Mesodermal cell (in vitro differentiated cells): ENCODE measurements around the gene ZDHHC9.

Source experiments
- H3K27ac ChIP-seq: 2 replicates; pipeline ENCODE4 v1.7.0; 2013; ENCODE audit warnings: mild to moderate bottlenecking, low read depth, low read length, moderate library complexity; ENCODE audit not compliant: severe bottlenecking
- H3K36me3 ChIP-seq: 2 replicates; pipeline ENCODE4 v1.7.1; 2013; ENCODE audit warnings: mild to moderate bottlenecking, low read length, moderate library complexity; ENCODE audit not compliant: control insufficient read depth, insufficient read depth
- H3K4me1 ChIP-seq: one replicate; pipeline ENCODE4 v1.7.1; 2013; ENCODE audit warnings: mild to moderate bottlenecking, low read length; ENCODE audit not compliant: insufficient read depth, control insufficient read depth, poor library complexity, severe bottlenecking
- H3K4me3 ChIP-seq: 2 replicates; pipeline ENCODE4 v1.7.0; 2013; ENCODE audit warnings: low read length, control low read depth, mild to moderate bottlenecking; ENCODE audit not compliant: insufficient read depth, poor library complexity, severe bottlenecking; ENCODE audit errors: extremely low read depth
- H3K9me3 ChIP-seq: 2 replicates; pipeline ENCODE4 v1.7.1; 2013; ENCODE audit warnings: mild to moderate bottlenecking, low read length, moderate library complexity; ENCODE audit not compliant: control insufficient read depth
- WGBS, 2 experiments: methylation state at CpG; one replicate each; pipeline ENCODE4 v1.1.5; 2013; ENCODE audit warnings: missing lambda C conversion rate in 2 of 2; ENCODE audit not compliant: insufficient coverage in 2 of 2; 5-methylcytosine and 5-hydroxymethylcytosine counted together

Gene ZDHHC9

DNA sequence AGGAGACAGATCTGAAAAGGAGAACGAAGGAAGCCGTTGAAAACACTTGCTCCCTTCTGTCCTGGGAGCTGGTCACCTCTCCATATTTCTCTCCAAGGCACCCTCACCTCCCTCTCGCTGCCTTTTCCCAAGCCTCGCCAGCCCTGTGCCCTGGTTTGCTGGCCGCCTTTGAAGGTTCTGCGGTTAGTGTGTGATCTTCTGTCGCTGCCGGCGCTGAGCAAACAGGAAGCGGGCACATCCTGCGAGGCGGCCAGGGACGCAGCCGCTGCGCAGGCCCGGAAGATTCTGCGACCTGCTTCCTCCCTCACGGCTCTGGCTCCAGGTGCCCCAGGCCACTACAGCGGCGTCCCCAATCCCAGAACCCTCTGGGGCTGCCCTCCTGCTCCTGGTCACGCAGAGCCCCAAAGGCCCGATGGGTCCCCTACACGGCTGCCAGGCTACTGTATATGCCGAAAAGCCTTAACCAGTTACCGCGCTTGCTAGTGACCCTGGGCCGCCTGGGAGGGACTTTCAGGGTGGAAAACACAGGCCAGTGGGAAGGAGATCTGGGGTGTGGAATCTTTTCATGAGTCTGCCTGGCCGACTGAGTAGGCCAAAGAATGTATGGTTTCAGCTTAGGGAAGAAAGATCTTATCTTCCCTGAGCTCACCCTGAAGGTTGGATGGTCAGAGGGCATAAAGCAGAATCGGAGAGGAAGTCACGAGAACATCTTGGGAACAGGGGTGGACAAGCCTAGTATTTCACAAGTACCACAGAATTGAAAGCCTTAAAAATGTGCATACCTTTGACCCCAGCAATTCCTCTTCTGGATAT, 66.3 kb downstream of the ZDHHC9 start:
- WGBS, 2 experiments: 93 to 97% methylated on average over 15 to 20 of the region's 30 CpGs
- H3K9me3 ChIP-seq: no peaks in the 10 kb centered on the region
- no peak overlapping the region for H3K27ac ChIP-seq
- H3K36me3 ChIP-seq: no peaks in the 10 kb centered on the region
- H3K4me3 ChIP-seq: no peak overlapping the region
- peaks cover 10% of the 10 kb centered on the region for H3K4me1 ChIP-seq

- H3K4me1 ChIP-seq: peaks cover 10% of the 10 kb centered on the region
- no peaks in the 10 kb centered on the region for H3K36me3 ChIP-seq
- H3K9me3 ChIP-seq: no peaks in the 10 kb centered on the region
- H3K27ac ChIP-seq: no peak overlapping the region
- no peak overlapping the region for H3K4me3 ChIP-seq
- 80 to 100% methylated on average over 1 of the region's 4 CpGs for WGBS, 2 experiments
Observed at GRCh38 chrX:129773649-129774458, 69.8 kb downstream of the ZDHHC9 start.

DNA sequence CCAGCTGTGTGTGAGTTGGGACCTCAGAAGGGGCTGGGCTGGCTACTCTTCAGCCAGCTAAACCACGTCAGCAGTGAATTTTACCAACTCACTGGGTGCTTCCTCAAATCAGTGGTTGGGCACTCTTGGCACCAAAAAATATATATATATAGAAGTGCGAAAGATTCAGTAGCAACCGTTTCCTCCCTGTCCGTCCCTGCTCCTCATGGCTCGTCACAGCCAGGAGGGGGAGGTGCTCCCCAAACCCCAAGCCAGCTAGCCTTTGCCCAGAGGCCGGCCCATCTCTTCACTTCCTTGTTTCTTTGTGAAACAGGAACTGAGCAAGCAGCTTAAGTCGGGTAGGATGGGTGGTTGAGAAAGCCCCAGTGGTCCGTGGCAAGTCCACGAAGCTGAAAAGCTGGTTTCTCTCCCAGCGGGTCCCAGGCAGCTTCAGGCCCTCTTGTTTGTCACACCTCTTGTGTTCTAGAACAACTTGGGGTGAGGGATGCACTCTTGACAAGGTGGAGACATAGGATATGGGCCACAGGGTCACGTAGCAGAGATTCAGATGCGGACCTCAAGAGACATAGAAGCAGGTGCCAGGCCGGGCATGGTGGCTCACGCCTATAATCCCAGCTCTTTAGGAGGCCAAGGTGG, 70.8 kb downstream of the ZDHHC9 start:
- no peak overlapping the region for H3K4me3 ChIP-seq
- no peak overlapping the region for H3K27ac ChIP-seq
- H3K4me1 ChIP-seq: peaks cover 10% of the 10 kb centered on the region
- no peaks in the 10 kb centered on the region for H3K36me3 ChIP-seq
- 94 to 100% methylated on average over 4 to 5 of the region's 14 CpGs for WGBS, 2 experiments
- no peaks in the 10 kb centered on the region for H3K9me3 ChIP-seq

DNA sequence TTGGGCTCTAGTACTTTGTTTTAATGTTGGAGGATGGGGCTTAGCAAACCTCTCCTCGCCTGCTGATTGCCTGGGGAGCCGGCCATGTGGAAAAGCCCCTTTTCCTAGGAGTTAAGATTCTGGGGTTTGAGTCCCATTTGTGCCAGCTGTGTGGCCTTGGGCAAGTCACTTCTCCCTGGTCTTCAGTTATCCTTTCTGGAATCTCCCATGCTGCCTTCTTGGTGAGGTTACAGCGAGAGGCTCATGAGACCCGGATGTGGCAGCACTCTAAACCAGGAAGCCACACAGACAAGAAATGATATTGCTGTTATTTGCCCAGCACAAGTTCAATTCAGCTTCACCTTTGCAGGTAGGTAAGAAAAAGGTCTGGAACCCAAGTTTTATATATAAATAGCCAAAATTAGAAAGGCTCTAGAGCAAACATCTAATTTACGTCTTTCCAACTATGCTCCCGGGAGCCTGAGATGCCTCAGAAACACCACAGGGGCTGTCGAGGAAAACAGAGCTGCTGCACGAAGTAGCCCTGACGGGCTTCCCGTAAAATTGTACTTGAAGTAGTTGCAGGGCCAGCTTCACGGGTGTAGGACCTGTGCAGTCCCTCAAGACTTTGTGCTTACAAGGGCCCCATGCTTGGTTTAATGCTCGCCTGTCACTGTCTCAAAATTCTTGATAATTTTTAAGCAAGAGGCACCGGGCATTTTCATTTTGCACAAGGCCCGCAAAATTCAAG, 72.3 kb downstream of the ZDHHC9 start:
- Histone ChIP-seq H3K9me3 (no peaks in the 10 kb centered on the region), H3K36me3 (no peaks in the 10 kb centered on the region), H3K4me3 (no peak overlapping the region), H3K27ac (no peak overlapping the region), H3K4me1 (no peaks in the 10 kb centered on the region)
- 91 to 93% methylated on average over 7 of the region's 14 CpGs for WGBS, 2 experiments

GRCh38 chrX:129769467-129770154, 74.1 kb downstream of the ZDHHC9 start:
- WGBS, 2 experiments: 100% methylated on average over 1 of the region's 9 CpGs
- no peaks in the 10 kb centered on the region for H3K36me3 ChIP-seq
- H3K4me3 ChIP-seq: no peak overlapping the region
- no peaks in the 10 kb centered on the region for H3K9me3 ChIP-seq
- H3K4me1 ChIP-seq: no peaks in the 10 kb centered on the region
- no peak overlapping the region for H3K27ac ChIP-seq

GRCh38 chrX:129768586-129769466, 74.9 kb downstream of the ZDHHC9 start:
- Histone ChIP-seq H3K36me3 (no peaks in the 10 kb centered on the region), H3K27ac (no peak overlapping the region), H3K4me3 (no peak overlapping the region), H3K9me3 (no peaks in the 10 kb centered on the region), H3K4me1 (no peaks in the 10 kb centered on the region)
- WGBS, 2 experiments: 78 to 100% methylated on average over 1 to 4 of the region's 8 CpGs

DNA sequence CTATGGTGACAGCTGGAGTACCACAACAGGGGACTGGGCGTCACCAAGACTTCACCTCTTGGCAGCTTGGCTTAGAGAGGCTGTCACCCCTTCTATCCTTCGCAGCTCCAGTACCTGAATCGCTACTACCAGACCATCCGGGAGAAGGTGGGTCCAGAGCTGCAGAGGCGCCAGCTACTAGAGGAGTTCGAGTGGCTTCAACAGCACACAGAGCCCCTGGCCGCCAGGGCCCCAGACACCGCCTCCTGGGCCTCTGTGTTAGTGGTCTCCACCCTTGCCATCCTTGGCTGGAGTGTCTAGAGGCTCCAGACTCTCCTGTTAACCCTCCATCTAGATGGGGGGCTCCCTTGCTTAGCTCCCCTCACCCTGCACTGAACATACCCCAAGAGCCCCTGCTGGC, 75.5 kb downstream of the ZDHHC9 start:
- H3K27ac ChIP-seq: no peak overlapping the region
- H3K36me3 ChIP-seq: no peaks in the 10 kb centered on the region
- 94 to 100% methylated on average over 6 of the region's 8 CpGs for WGBS, 2 experiments
- H3K9me3 ChIP-seq: no peaks in the 10 kb centered on the region
- no peak overlapping the region for H3K4me3 ChIP-seq
- no peaks in the 10 kb centered on the region for H3K4me1 ChIP-seq

DNA sequence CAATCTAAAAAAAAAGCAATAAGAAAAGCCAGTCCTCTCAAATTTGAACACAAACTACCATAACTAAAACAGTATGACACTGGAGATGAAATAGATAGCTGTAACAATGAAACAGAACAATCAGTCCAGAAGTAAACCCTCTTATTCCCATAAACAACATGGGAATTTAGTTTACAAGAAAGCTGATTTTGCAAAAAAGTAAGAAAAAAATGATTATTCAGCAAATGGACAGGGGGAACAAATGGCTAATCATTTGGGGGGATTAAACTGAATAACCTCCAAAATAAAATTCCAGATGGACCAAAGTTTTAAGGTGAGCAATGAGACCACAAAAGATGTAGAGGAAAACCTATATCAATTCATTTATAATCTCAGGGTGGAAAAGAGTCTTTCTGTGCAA, 80.0 kb downstream of the ZDHHC9 start:
- Histone ChIP-seq H3K27ac (no peak overlapping the region), H3K4me3 (no peak overlapping the region), H3K4me1 (no peaks in the 10 kb centered on the region), H3K9me3 (no peaks in the 10 kb centered on the region), H3K36me3 (no peaks in the 10 kb centered on the region)

DNA sequence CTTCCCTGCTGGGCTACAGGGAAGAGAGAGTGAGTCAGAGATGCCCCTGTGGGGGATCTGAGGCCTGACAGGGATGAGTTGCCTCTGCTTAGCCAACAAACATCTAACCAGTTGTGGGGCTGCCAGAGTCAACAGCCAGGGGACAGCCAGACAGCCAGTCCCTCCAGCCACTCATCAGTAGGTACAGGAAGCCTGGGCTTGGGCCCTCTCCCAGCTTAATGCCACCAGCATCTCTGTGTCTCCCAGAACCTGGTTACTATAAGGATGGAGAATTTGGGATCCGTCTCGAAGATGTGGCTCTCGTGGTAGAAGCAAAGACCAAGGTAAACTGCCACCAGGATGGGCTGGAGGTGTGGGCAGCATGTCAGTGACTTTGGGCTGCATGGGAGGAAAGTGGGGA, 81.2 kb downstream of the ZDHHC9 start:
- no peak overlapping the region for H3K4me3 ChIP-seq
- H3K36me3 ChIP-seq: no peaks in the 10 kb centered on the region
- no peak overlapping the region for H3K27ac ChIP-seq
- no peaks in the 10 kb centered on the region for H3K4me1 ChIP-seq
- no CpG with 5 or more reads among the region's 3 CpGs for WGBS, 2 experiments
- no peaks in the 10 kb centered on the region for H3K9me3 ChIP-seq
